Measurements from ENCODE around the gene RNF183.

DNA sequence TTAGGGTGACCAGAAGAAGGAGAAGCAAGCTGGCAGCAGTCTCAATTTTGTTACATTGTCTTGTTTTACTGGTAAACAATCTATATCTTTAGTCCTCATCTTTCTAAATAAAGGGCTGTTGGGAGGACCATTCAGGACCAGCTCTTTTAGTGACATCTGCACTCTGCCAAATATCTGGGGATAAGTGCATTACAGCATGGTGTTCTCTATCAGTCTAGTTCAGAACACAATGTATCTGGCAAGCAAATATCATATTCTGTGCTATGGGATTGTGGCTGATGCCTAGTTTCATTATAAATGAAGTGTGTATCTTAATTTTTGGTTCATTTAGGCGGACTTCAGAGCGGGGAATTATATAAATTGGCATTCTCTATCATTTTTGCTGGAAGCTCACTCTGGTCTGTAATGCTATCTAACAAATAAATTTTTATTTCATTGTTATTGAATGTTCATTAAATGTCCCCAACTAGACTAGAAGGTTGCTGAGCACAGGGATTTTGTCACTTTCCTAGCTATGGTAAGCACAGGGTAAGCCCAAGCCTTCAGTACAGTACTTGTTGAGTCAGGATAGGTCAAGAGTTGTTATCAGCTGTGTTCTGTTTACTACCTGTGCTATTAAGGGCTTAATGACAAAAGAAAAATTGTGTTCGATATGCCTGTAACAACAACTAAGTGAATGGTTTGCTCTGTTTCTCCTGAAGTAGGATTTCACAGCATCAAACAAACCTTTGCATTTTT lies 25.0 kb upstream of the RNF183 start:
- TF ChIP-seq, protein P1, sequence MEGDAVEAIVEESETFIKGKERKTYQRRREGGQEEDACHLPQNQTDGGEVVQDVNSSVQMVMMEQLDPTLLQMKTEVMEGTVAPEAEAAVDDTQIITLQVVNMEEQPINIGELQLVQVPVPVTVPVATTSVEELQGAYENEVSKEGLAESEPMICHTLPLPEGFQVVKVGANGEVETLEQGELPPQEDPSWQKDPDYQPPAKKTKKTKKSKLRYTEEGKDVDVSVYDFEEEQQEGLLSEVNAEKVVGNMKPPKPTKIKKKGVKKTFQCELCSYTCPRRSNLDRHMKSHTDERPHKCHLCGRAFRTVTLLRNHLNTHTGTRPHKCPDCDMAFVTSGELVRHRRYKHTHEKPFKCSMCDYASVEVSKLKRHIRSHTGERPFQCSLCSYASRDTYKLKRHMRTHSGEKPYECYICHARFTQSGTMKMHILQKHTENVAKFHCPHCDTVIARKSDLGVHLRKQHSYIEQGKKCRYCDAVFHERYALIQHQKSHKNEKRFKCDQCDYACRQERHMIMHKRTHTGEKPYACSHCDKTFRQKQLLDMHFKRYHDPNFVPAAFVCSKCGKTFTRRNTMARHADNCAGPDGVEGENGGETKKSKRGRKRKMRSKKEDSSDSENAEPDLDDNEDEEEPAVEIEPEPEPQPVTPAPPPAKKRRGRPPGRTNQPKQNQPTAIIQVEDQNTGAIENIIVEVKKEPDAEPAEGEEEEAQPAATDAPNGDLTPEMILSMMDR (IDR thresholded peaks at IDR 0.05; ENCODE audit: insufficient read depth, low read depth, low read length), result no peak
- no peak for TF ChIP-seq EZH2 (IDR thresholded peaks at IDR 0.05; ENCODE audit: insufficient read depth, low read length)

All from astrocyte (in vitro differentiated cells and primary cell).